Thyroid gland (tissue), 4 donors: ENCODE data around the gene DCLK2. TPM values are rescaled to one million over a fixed set of nuclear protein-coding genes. Genes with fewer than 3 reads are reported as not detected.

ENCODE experiments used
- DNase-seq, 2 donors: peaks; one replicate each; pipeline ENCODE4 v3.0.0-alpha.2; 2019
- H3K27ac ChIP-seq, 3 donors: fragments of 200-600 bp; sonication (generic); 1 replicate in 2 of 3; 2 replicates in 1 of 3; pipeline ENCODE4 v1.5.1; 2016 to 2019; ENCODE audit warnings: mild to moderate bottlenecking in 1 of 3, moderate library complexity in 1 of 3
- H3K27me3 ChIP-seq: fragments of 200-600 bp; sonication (generic); one replicate; pipeline ENCODE4 v1.5.1; 2019
- H3K36me3 ChIP-seq, 2 donors: fragments of 200-600 bp; sonication (generic); one replicate each; pipeline ENCODE4 v1.5.1; 2016 to 2019
- H3K4me1 ChIP-seq, 2 donors: fragments of 200-600 bp; sonication (generic); one replicate each; pipeline ENCODE4 v1.5.1; 2017 to 2019
- H3K4me3 ChIP-seq, 3 donors: fragments of 200-600 bp; sonication (generic); replicated peaks in 1 of 3; 1 replicate in 2 of 3; 2 replicates in 1 of 3; pipeline ENCODE4 v1.5.1; 2016; ENCODE audit warnings: mild to moderate bottlenecking in 1 of 3
- H3K9me3 ChIP-seq: fragments of 200-600 bp; sonication (generic); one replicate; pipeline ENCODE4 v1.5.1; 2017
- CTCF ChIP-seq, 6 experiments: fragments of 200-600 bp in 3 of 6; fragments of 450-650 bp in 3 of 6; sonication (generic) in 3 of 6; IDR thresholded peaks; one replicate each; pipeline ENCODE4 v1.5.1; 2016 to 2019; ENCODE audit warnings: antibody characterized with exemption in 6 of 6, mild to moderate bottlenecking in 2 of 6, inconsistent platforms in 1 of 6, moderate library complexity in 1 of 6
- POLR2A ChIP-seq, 2 donors: fragments of 450-650 bp; IDR thresholded peaks; one replicate each; pipeline ENCODE4 v1.6.1; 2017; ENCODE audit warnings: antibody characterized with exemption in 2 of 2, mild to moderate bottlenecking in 2 of 2, moderate library complexity in 1 of 2
- WGBS, 2 donors: methylation state at CpG; one replicate each; pipeline ENCODE4 v1.1.5; 2017; 5-methylcytosine and 5-hydroxymethylcytosine counted together
- intact Hi-C: fragments of 100-400 bp; cut with DNase I; formaldehyde crosslinking; loops from one replicate; pipeline ENCODE4 v1.15.1; 2023
- total RNA-seq, 4 donors: library from RNA; depleted of rRNA; stranded (reverse); fragments of >200 nt; gene quantifications; one replicate each; pipeline ENCODE4 v1.2.3, GENCODE V29; 2016

Gene DCLK2
- total RNA-seq, 4 donors from 2014 or later = 6.6 to 19.7 (median 12.3) TPM

DNA sequence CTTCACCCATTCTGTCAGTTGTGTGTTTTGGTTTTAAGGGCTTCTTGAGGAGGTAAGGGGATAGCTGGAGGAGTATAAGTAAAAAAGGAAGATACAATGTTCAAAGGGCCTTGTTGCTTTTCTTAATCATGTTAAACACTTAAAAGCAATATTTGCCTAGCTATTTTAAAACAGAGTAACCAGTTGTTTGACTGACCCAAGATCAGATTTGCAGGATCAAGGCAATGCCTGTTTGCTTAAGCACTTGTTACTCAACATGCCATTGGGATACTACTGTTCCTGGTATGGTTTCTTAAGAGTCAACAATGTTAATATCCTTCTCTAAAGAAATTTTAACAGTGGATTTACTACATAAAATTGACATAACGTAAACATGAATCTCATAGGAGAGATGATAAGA, 2.6 kb downstream of the DCLK2 start:
- intact Hi-C loops = no loop called here
- Histone ChIP-seq H3K27ac (no peak overlapping the region), H3K27me3 (no peaks in the 10 kb centered on the region), H3K4me1 (peaks cover 4 to 10% of the 10 kb centered on the region in 2 donors), H3K36me3 (no peaks in the 10 kb centered on the region), H3K9me3 (no peaks in the 10 kb centered on the region), H3K4me3 (no peak overlapping the region)
- DNase-seq = no peak
- TF ChIP-seq POLR2A (IDR thresholded peaks at IDR 0.05) = no peak
- no peak for TF ChIP-seq CTCF (IDR thresholded peaks at IDR 0.05)
- 56 to 78% methylated on average over 1 of the region's 1 CpG for WGBS, 2 donors

- Histone ChIP-seq H3K9me3 (no peaks in the 10 kb centered on the region), H3K27me3 (no peaks in the 10 kb centered on the region), H3K36me3 (no peaks in the 10 kb centered on the region), H3K4me1 (peaks cover 4 to 10% of the 10 kb centered on the region in 2 donors), H3K27ac (no peak overlapping the region), H3K4me3 (no peak overlapping the region)
- intact Hi-C loops = no loop called here
- DNase-seq = peak; percentile 43 to 55
- no peak for TF ChIP-seq POLR2A (IDR thresholded peaks at IDR 0.05)
- WGBS, 2 donors = 36 to 42% methylated on average over 1 of the region's 1 CpG
These were observed 4.0 kb downstream of the DCLK2 start for GRCh38 chr4:150082241-150082640.

- intact Hi-C loops = no loop called here
- no peak overlapping the region for H3K27ac ChIP-seq
- H3K4me1 ChIP-seq = no peaks in the 10 kb centered on the region
- no peaks in the 10 kb centered on the region for H3K27me3 ChIP-seq
- no peaks in the 10 kb centered on the region for H3K9me3 ChIP-seq
- TF ChIP-seq POLR2A (IDR thresholded peaks at IDR 0.05) (no peak), CTCF (IDR thresholded peaks at IDR 0.05) (no peak)
- 55 to 58% methylated on average over 4 of the region's 4 CpGs for WGBS, 2 donors
- no peak overlapping the region for H3K4me3 ChIP-seq
- DNase-seq = no peak
- H3K36me3 ChIP-seq = no peaks in the 10 kb centered on the region
These were observed 8.8 kb downstream of the DCLK2 start for GRCh38 chr4:150087006-150087405.

DNA sequence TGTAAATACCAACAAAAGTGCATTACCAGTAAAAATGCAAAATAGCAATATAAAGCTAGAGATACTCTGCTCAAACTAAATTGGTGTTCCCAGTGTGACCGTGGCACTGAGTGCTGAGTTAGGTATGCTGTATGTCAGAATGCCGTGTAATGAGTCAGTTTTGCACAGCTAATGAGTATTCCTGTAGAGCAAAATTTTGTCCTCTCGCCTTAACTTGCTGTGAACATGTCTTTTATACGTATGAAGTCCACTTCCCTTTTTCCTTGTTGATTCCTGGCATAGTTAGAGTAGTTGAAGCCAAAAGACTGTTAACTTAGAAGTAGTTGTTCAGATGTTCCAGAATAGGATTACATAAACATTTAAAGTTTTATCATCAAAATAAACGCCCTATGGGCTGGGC, 11.5 kb downstream of the DCLK2 start:
- Histone ChIP-seq H3K9me3 (no peaks in the 10 kb centered on the region), H3K27ac (no peak overlapping the region), H3K27me3 (no peaks in the 10 kb centered on the region), H3K4me1 (no peaks in the 10 kb centered on the region), H3K4me3 (no peak overlapping the region), H3K36me3 (no peaks in the 10 kb centered on the region)
- DNase-seq = no peak
- intact Hi-C loops = no loop called here
- TF ChIP-seq POLR2A (IDR thresholded peaks at IDR 0.05) = no peak
- TF ChIP-seq CTCF (IDR thresholded peaks at IDR 0.05) = no peak
- WGBS, 2 donors = 90 to 91% methylated on average over 5 of the region's 5 CpGs

- no peaks in the 10 kb centered on the region for H3K4me1 ChIP-seq
- TF ChIP-seq CTCF (IDR thresholded peaks at IDR 0.05) (no peak), POLR2A (IDR thresholded peaks at IDR 0.05) (no peak)
- WGBS, 2 donors = 93 to 95% methylated on average over 6 of the region's 6 CpGs
- H3K27ac ChIP-seq = no peak overlapping the region
- no peaks in the 10 kb centered on the region for H3K27me3 ChIP-seq
- no peaks in the 10 kb centered on the region for H3K36me3 ChIP-seq
- no peak overlapping the region for H3K4me3 ChIP-seq
- no peak for DNase-seq
- H3K9me3 ChIP-seq = no peaks in the 10 kb centered on the region
- intact Hi-C loops = no loop called here
These were observed 12.6 kb downstream of the DCLK2 start for GRCh38 chr4:150090836-150091235.

GRCh38 chr4:150094676-150095075, 16.4 kb downstream of the DCLK2 start:
- Histone ChIP-seq H3K9me3 (no peaks in the 10 kb centered on the region), H3K4me1 (peaks cover 0 to 6% of the 10 kb centered on the region in 2 donors), H3K36me3 (no peaks in the 10 kb centered on the region), H3K27ac (no peak overlapping the region), H3K27me3 (no peaks in the 10 kb centered on the region), H3K4me3 (no peak overlapping the region)
- WGBS, 2 donors = 96 to 100% methylated on average over 1 of the region's 1 CpG
- DNase-seq = no peak
- TF ChIP-seq POLR2A (IDR thresholded peaks at IDR 0.05) (no peak), CTCF (IDR thresholded peaks at IDR 0.05) (no peak)
- intact Hi-C loops = no loop called here
